GM19452 (cell line): ENCODE measurements around the gene MRPL55.

Source experiments
- ATAC-seq: cut with Tn5 transposase; IDR thresholded peaks from one replicate; pipeline ENCODE4 v1.9.1; 2021; ENCODE audit not compliant: unreplicated experiment

The MRPL55 gene

GRCh38 chr1:228148196-228148861 is 39.2 kb upstream of the MRPL55 start:
- no peak for ATAC-seq

GRCh38 chr1:228147768-228148167 is 38.7 kb upstream of the MRPL55 start:
- ATAC-seq: no peak

GRCh38 chr1:228147151-228147693 is 38.1 kb upstream of the MRPL55 start:
- ATAC-seq: no peak

GRCh38 chr1:228146417-228147150 is 37.5 kb upstream of the MRPL55 start:
- ATAC-seq: no peak

GRCh38 chr1:228145463-228146416 is 36.6 kb upstream of the MRPL55 start:
- ATAC-seq: no peak

GRCh38 chr1:228144993-228145343 is 35.9 kb upstream of the MRPL55 start:
- ATAC-seq: no peak

GRCh38 chr1:228144193-228144992 is 35.3 kb upstream of the MRPL55 start:
- no peak for ATAC-seq

- ATAC-seq: no peak
These were observed 34.5 kb upstream of the MRPL55 start for GRCh38 chr1:228143480-228144192.

GRCh38 chr1:228142701-228143136 is 33.6 kb upstream of the MRPL55 start:
- ATAC-seq: no peak

GRCh38 chr1:228142155-228142691 is 33.1 kb upstream of the MRPL55 start:
- no peak for ATAC-seq

GRCh38 chr1:228141226-228142044 is 32.3 kb upstream of the MRPL55 start:
- ATAC-seq: no peak

GRCh38 chr1:228140724-228141225 is 31.7 kb upstream of the MRPL55 start:
- ATAC-seq: no peak

GRCh38 chr1:228139931-228140723 is 31.0 kb upstream of the MRPL55 start, which contains the start of gene GUK1:
Gene GUK1 (plus strand): TSS chr1:228140279. CDS start chr1:228140303, 24 bp downstream.
- peak; percentile 90 for ATAC-seq

- ATAC-seq: no peak
These were observed 30.4 kb upstream of the MRPL55 start for GRCh38 chr1:228139406-228139930.

GRCh38 chr1:228136901-228137300 is 27.8 kb upstream of the MRPL55 start:
- no peak for ATAC-seq

GRCh38 chr1:228134591-228134990 is 25.5 kb upstream of the MRPL55 start:
- ATAC-seq: no peak

- no peak for ATAC-seq
These were observed 22.7 kb upstream of the MRPL55 start for GRCh38 chr1:228131766-228132165.
